Astrocyte (in vitro differentiated cells and primary cell): Measurements from ENCODE around the gene SLC6A3.

Source experiments
- EZH2 ChIP-seq: IDR thresholded peaks from 2 replicates; pipeline ENCODE4 v1.6.1; 2012; ENCODE audit warnings: mild to moderate bottlenecking, low read length, inconsistent platforms; ENCODE audit not compliant: insufficient read depth
- TF ChIP-seq, protein P1 (sequence below): IDR thresholded peaks from 2 replicates; pipeline ENCODE4 v1.5.1; 2011; ENCODE audit warnings: low read depth, mild to moderate bottlenecking, inconsistent platforms, low read length, moderate library complexity; ENCODE audit not compliant: insufficient read depth

DNA sequence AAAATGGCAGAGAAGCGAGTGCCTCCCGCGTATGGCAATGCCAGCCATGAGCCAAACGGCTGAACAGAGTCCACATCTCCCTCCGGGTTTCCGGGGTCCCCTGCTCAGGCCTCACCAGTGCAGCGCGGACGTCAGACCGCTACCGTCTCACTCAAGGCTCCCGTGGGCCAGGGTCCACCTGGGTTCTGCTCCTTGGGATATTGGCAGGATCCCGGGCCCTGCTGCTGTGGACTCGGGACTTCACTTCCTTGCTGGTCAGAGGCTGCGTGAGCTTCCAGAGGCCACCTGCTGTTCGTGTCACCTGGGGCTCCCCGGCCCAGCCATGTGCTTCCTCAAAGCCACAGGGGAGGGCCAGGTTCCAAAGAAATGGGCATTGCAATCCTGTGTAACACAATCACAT is 61.9 kb downstream of the SLC6A3 start:
- TF ChIP-seq, protein P1, sequence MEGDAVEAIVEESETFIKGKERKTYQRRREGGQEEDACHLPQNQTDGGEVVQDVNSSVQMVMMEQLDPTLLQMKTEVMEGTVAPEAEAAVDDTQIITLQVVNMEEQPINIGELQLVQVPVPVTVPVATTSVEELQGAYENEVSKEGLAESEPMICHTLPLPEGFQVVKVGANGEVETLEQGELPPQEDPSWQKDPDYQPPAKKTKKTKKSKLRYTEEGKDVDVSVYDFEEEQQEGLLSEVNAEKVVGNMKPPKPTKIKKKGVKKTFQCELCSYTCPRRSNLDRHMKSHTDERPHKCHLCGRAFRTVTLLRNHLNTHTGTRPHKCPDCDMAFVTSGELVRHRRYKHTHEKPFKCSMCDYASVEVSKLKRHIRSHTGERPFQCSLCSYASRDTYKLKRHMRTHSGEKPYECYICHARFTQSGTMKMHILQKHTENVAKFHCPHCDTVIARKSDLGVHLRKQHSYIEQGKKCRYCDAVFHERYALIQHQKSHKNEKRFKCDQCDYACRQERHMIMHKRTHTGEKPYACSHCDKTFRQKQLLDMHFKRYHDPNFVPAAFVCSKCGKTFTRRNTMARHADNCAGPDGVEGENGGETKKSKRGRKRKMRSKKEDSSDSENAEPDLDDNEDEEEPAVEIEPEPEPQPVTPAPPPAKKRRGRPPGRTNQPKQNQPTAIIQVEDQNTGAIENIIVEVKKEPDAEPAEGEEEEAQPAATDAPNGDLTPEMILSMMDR, result no peak
- TF ChIP-seq EZH2, result no peak
